Activated CD4-positive, alpha-beta T cell treated with anti-CD3 and anti-CD28 coated beads, Interleukin-2, amount 10 ng/mL, durations not matched to agents 24 days and 14 days (primary cell): ENCODE data around the gene C10orf67. TPM values are rescaled to one million over a fixed set of nuclear protein-coding genes. Genes with fewer than 3 reads are reported as not detected.
A peak's percentile ranks its signal among the peaks of the same experiment; 100 is the strongest.

Experiments used
- DNase-seq: peaks from one replicate; pipeline ENCODE4 v3.0.0; 2022
- H3K27ac Mint-ChIP-seq: one replicate; pipeline ENCODE4 v1.8.0; 2022; ENCODE audit warnings: mild to moderate bottlenecking, mixed read lengths
- H3K27me3 Mint-ChIP-seq: one replicate; pipeline ENCODE4 v1.8.0; 2022; ENCODE audit warnings: mixed read lengths
- H3K36me3 Mint-ChIP-seq: one replicate; pipeline ENCODE4 v1.8.0; 2022; ENCODE audit warnings: low read depth, mild to moderate bottlenecking, mixed read lengths
- H3K4me1 Mint-ChIP-seq: one replicate; pipeline ENCODE4 v1.8.0; 2021; ENCODE audit warnings: mixed read lengths
- H3K4me3 Mint-ChIP-seq: one replicate; pipeline ENCODE4 v1.8.0; 2022; ENCODE audit warnings: mild to moderate bottlenecking, moderate library complexity, mixed read lengths
- H3K9me3 Mint-ChIP-seq: one replicate; pipeline ENCODE4 v1.8.0; 2021; ENCODE audit warnings: mixed read lengths
- intact Hi-C: fragments of 100-400 bp; cut with micrococcal nuclease; formaldehyde crosslinking; loops from one replicate; pipeline ENCODE4 v1.15.1; 2023
- total RNA-seq: library from RNA; stranded (reverse); gene quantifications from 2 replicates; pipeline ENCODE4 v1.2.3, GENCODE V29; 2022

Gene C10orf67
- total RNA-seq, 1 donor from 2014 or later, result 0.16 TPM

- no peaks in the 10 kb centered on the region for H3K36me3 Mint-ChIP-seq
- intact Hi-C loops, result loop anchor here (2.0 to 5.0 kb wide), 3 partner anchors 27 to 858 kb away; no protein-coding TSS in a partner anchor
- no peak for DNase-seq
- H3K27ac Mint-ChIP-seq, result no peak overlapping the region
- H3K4me3 Mint-ChIP-seq, result no peak overlapping the region
- no peaks in the 10 kb centered on the region for H3K4me1 Mint-ChIP-seq
- peaks cover 83% of the 10 kb centered on the region for H3K27me3 Mint-ChIP-seq
- peaks cover 4% of the 10 kb centered on the region for H3K9me3 Mint-ChIP-seq
These were observed 144.7 kb downstream of the C10orf67 start for GRCh38 chr10:23199768-23200511.

DNA sequence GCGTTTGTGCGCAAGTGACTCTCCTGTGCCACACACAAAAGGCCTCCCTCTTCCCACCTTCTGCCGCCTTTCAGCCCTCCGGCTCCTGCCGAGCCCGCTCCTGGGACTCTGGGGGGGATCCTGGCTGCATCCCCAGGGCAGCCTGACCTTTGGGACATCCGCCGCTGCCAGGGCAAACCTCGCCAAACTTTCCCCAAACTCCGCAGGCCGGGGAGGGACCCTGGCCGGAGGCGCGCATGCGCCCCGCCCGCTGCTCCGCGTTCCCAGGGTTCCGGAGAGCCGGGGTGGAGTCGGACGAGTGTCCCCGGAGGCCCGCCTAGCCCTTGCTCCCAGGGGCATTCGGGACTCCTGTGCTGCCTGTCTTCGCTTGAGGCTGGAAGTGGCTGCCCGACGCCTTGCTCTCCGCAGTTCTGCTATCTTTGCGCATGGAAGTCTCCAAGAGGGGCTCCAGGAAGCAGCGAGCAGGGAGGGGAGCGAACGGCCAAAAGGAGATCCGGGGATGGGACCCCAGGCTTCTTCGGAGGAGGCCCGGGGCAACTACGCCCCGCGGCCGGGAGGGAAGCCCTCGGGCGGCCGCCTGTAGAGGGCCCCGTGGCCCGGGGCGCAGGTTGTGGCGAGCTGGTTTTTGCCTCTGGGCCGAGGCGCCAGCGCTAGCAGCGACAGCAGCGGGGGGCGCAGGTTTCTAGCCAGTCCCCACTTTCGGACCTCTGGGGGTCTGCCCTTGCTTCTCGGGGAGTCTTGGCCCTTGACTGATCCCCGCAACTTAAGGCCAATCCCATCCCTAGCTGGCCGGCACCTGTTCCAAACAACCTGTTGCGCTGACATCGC lies 145.4 kb downstream of the C10orf67 start:
- no peaks in the 10 kb centered on the region for H3K36me3 Mint-ChIP-seq
- intact Hi-C loops, result loop anchor here (2.0 to 5.0 kb wide), 3 partner anchors 26 to 857 kb away; no protein-coding TSS in a partner anchor
- no peaks in the 10 kb centered on the region for H3K4me1 Mint-ChIP-seq
- peaks cover 81% of the 10 kb centered on the region for H3K27me3 Mint-ChIP-seq
- no peak overlapping the region for H3K4me3 Mint-ChIP-seq
- H3K27ac Mint-ChIP-seq, result no peak overlapping the region
- DNase-seq, result no peak
- H3K9me3 Mint-ChIP-seq, result peaks cover 4% of the 10 kb centered on the region

DNA sequence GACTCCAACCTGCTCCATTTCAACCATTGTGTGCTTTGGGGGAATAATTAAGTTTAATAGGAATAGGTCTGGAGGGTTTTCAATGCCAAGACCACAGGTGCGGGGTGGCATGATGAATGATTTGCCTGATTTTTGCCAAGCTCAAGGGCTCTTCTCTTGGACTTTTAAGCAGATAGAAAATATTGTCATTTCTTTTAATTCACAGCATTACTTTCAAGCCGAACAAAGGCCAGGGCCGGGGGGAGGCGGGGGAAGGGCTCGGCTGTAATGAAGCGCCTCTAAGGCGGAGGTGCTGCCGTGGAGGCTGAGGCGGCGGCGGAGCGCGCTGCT lies 146.0 kb downstream of the C10orf67 start:
- Mint-ChIP-seq H3K36me3 (peaks cover 1% of the 10 kb centered on the region), H3K27ac (no peak overlapping the region), H3K27me3 (peaks cover 80% of the 10 kb centered on the region), H3K4me1 (peaks cover 1% of the 10 kb centered on the region), H3K9me3 (peaks cover 6% of the 10 kb centered on the region), H3K4me3 (no peak overlapping the region)
- intact Hi-C loops, result loop anchor here (2.0 to 5.0 kb wide), 3 partner anchors 26 to 856 kb away; no protein-coding TSS in a partner anchor
- no peak for DNase-seq

DNA sequence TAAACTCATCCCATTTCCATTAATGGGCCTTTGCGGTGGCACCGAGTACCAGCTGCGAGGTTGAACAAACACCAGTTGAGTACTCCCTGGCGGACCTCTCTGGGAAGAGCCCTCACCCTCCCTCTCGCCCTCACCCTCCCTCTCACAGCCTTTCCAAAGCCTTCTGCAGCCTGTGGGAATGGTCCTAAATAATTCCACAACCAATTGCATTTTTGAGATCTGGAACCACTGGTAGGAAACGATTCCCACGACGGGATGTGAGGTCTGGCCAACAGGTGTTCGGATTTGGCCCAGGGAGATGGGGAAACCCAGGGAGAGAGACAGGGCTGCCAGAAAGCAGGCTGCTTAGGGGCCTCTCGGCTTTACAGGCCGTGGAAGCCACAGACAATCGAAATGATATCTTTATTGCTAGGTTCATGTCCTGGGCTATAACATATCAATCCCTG lies 147.2 kb downstream of the C10orf67 start:
- Mint-ChIP-seq H3K9me3 (peaks cover 8% of the 10 kb centered on the region), H3K4me3 (no peak overlapping the region), H3K36me3 (peaks cover 2% of the 10 kb centered on the region), H3K4me1 (peaks cover 2% of the 10 kb centered on the region), H3K27ac (no peak overlapping the region), H3K27me3 (peaks cover 75% of the 10 kb centered on the region)
- no peak for DNase-seq
- intact Hi-C loops, result loop anchor here (5.0 kb wide), 2 partner anchors 495 to 855 kb away; no protein-coding TSS in a partner anchor

GRCh38 chr10:23196915-23197314 lies 147.7 kb downstream of the C10orf67 start:
- Mint-ChIP-seq H3K27ac (no peak overlapping the region), H3K27me3 (peaks cover 71% of the 10 kb centered on the region), H3K4me1 (peaks cover 2% of the 10 kb centered on the region), H3K9me3 (peaks cover 8% of the 10 kb centered on the region), H3K4me3 (no peak overlapping the region), H3K36me3 (peaks cover 2% of the 10 kb centered on the region)
- intact Hi-C loops, result loop anchor here (5.0 kb wide), 2 partner anchors 495 to 855 kb away; no protein-coding TSS in a partner anchor
- peak; percentile 27 for DNase-seq

GRCh38 chr10:23195846-23196600 lies 148.6 kb downstream of the C10orf67 start:
- H3K4me3 Mint-ChIP-seq, result no peak overlapping the region
- peaks cover 8% of the 10 kb centered on the region for H3K9me3 Mint-ChIP-seq
- no peak overlapping the region for H3K27ac Mint-ChIP-seq
- H3K4me1 Mint-ChIP-seq, result peaks cover 2% of the 10 kb centered on the region
- peaks cover 2% of the 10 kb centered on the region for H3K36me3 Mint-ChIP-seq
- intact Hi-C loops, result loop anchor here (5.0 kb wide), 2 partner anchors 496 to 854 kb away; no protein-coding TSS in a partner anchor
- H3K27me3 Mint-ChIP-seq, result peaks cover 67% of the 10 kb centered on the region
- no peak for DNase-seq

DNA sequence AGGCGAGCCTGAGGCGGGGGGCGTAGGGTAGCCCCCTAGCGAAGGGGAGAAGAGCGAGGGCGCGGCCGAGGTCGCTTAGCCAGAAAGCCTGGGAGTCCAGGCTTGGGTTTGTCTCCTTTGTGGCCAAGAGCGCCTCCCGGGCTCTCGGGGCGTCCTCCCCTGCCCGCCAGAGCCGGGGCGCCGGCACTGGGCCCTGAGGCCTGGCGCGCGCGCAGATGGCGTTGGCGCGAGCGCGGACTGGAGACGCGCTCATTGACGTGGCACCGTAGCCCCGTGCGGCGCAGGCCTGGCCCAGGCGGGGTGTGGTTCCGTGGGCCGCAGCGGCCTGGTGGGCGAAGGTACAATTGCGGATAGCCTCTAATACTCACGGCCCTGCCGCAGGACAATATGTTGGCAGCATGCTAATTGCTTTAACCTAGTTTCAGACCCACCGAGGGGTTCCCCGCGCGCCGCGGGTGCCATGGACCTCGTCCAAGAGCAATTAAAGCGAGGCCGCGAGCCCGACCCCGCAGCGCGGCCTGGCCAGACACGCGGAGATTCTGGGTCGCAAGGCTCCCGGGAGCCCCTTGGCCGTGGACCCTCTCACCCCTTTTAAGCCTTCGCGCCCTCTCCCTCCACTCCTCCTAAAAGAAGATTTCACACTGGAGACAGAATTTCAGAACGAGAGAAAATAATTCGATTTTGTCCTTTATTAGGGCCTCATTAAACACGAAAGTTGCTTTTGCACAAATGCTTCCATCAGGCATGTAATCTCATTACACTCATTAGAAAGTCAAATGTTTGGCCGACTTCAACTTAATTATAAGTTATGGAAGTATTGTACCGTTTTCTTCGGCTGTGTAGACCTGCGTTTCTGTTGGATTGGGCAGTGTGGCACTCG lies 149.4 kb downstream of the C10orf67 start:
- Mint-ChIP-seq H3K4me3 (no peak overlapping the region), H3K4me1 (peaks cover 2% of the 10 kb centered on the region), H3K27me3 (peaks cover 66% of the 10 kb centered on the region), H3K9me3 (peaks cover 8% of the 10 kb centered on the region), H3K27ac (peak overlapping the region; percentile 45), H3K36me3 (peaks cover 2% of the 10 kb centered on the region)
- intact Hi-C loops, result loop anchor here (5.0 kb wide), 3 partner anchors 497 to 1678 kb away; no protein-coding TSS in a partner anchor
- peak; percentile 53 for DNase-seq

DNA sequence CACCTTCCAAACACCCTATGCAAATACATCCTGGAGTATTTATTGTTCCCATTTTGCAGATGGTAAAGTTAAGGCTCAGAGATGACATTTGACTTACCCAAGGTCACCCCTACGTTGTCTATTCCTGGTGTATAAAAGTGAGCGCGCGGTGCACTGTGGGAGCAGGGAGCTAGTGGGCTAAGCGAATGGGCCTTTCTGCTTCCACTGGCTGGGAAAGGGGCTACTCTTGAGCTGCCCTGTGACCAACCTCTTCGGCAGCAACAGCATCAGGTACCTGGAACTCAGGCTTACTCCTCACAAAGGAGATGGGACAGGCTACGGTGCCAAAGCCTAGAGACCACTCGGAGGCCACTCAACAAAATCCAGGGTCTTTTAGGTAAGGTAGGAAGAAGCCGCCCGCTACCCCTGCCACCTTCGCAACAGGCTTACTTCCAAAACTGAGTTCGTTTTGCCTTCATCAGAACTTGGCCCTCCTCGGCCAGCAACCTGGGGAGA lies 150.1 kb downstream of the C10orf67 start:
- H3K27me3 Mint-ChIP-seq, result peaks cover 65% of the 10 kb centered on the region
- peaks cover 2% of the 10 kb centered on the region for H3K36me3 Mint-ChIP-seq
- intact Hi-C loops, result loop anchor here (5.0 kb wide), 1 partner anchor 1677 kb away; no protein-coding TSS in a partner anchor

GRCh38 chr10:23193435-23194074 lies 151.0 kb downstream of the C10orf67 start:
- H3K36me3 Mint-ChIP-seq, result peaks cover 2% of the 10 kb centered on the region
- peak overlapping the region; percentile 45 for H3K27ac Mint-ChIP-seq
- intact Hi-C loops, result loop anchor here (5.0 kb wide), 1 partner anchor 1676 kb away; no protein-coding TSS in a partner anchor
- H3K4me3 Mint-ChIP-seq, result no peak overlapping the region
- peaks cover 71% of the 10 kb centered on the region for H3K27me3 Mint-ChIP-seq
- H3K4me1 Mint-ChIP-seq, result peaks cover 2% of the 10 kb centered on the region
- peaks cover 8% of the 10 kb centered on the region for H3K9me3 Mint-ChIP-seq
- DNase-seq, result peak; percentile 43

More for the DNA sequence above, 150.1 kb downstream of the C10orf67 start:
- Mint-ChIP-seq H3K4me1 (peaks cover 2% of the 10 kb centered on the region), H3K4me3 (no peak overlapping the region), H3K9me3 (peaks cover 8% of the 10 kb centered on the region), H3K27ac (no peak overlapping the region)
- DNase-seq, result no peak

- Mint-ChIP-seq H3K27me3 (peaks cover 71% of the 10 kb centered on the region), H3K4me3 (no peak overlapping the region)
- intact Hi-C loops, result loop anchor here (5.0 kb wide), 1 partner anchor 1676 kb away; no protein-coding TSS in a partner anchor
These were observed 151.7 kb downstream of the C10orf67 start for GRCh38 chr10:23192712-23193434.

More at GRCh38 chr10:23192712-23193434, 151.7 kb downstream of the C10orf67 start:
- peak; percentile 50 for DNase-seq
- Mint-ChIP-seq H3K9me3 (peaks cover 8% of the 10 kb centered on the region), H3K36me3 (peaks cover 2% of the 10 kb centered on the region), H3K4me1 (peaks cover 2% of the 10 kb centered on the region), H3K27ac (no peak overlapping the region)
